GM12874 (cell line): Measurements from ENCODE around the gene ANKRD10.

Experiments
- CTCF ChIP-seq: IDR thresholded peaks from 2 replicates; pipeline ENCODE4 v1.5.1; 2011; ENCODE audit warnings: low read depth, mild to moderate bottlenecking, control low read depth, low read length, moderate library complexity; ENCODE audit not compliant: insufficient read depth

Gene ANKRD10

GRCh38 chr13:110887597-110888333, 27.1 kb downstream of the ANKRD10 start:
- TF ChIP-seq CTCF: no peak

GRCh38 chr13:110886870-110887596, 27.8 kb downstream of the ANKRD10 start:
- no peak for TF ChIP-seq CTCF

- no peak for TF ChIP-seq CTCF
Measured at GRCh38 chr13:110885966-110886869, 28.7 kb downstream of the ANKRD10 start.

GRCh38 chr13:110885516-110885915, 29.4 kb downstream of the ANKRD10 start:
- TF ChIP-seq CTCF: no peak

GRCh38 chr13:110884517-110884916, 30.4 kb downstream of the ANKRD10 start:
- no peak for TF ChIP-seq CTCF

- no peak for TF ChIP-seq CTCF
Measured at GRCh38 chr13:110883542-110883941, 31.3 kb downstream of the ANKRD10 start.

GRCh38 chr13:110882972-110883371, 31.9 kb downstream of the ANKRD10 start:
- no peak for TF ChIP-seq CTCF
